GM12878 (cell line): Measurements from ENCODE around the gene ZNF71. TPM values are rescaled to one million over a fixed set of nuclear protein-coding genes. Genes with fewer than 3 reads are reported as not detected.

Experiments
- EED ChIP-seq: sonication (generic); IDR thresholded peaks from 2 replicates; pipeline ENCODE4 v1.6.1; 2016; ENCODE audit warnings: antibody characterized with exemption, low read depth
- EP300 ChIP-seq, 2 experiments: fragments of 150-350 bp in 1 of 2; IDR thresholded peaks; 2 replicates each; pipeline ENCODE4 v1.6.1; 2011 to 2012; ENCODE audit warnings: low read depth in 2 of 2, low read length in 2 of 2, borderline replicate concordance in 1 of 2, improper control_type of control experiment in 1 of 2, inconsistent platforms in 1 of 2; ENCODE audit not compliant: control insufficient read depth in 1 of 2
- IRF3 ChIP-seq: fragments of 450-650 bp; IDR thresholded peaks from 2 replicates; pipeline ENCODE4 v1.6.1; 2014; ENCODE audit warnings: mild to moderate bottlenecking
- KDM1A ChIP-seq: fragments of 200-600 bp; sonication (generic); IDR thresholded peaks from 2 replicates; pipeline ENCODE4 v1.6.1; 2016; ENCODE audit warnings: borderline replicate concordance
- LARP7 ChIP-seq: fragments of 450-650 bp; IDR thresholded peaks from 2 replicates; pipeline ENCODE4 v1.6.1; 2017; ENCODE audit warnings: mild to moderate bottlenecking
- POLR2A ChIP-seq: IDR thresholded peaks from 2 replicates; pipeline ENCODE4 v1.6.1; 2011; ENCODE audit warnings: low read depth, mild to moderate bottlenecking, low read length
- RBBP5 ChIP-seq: fragments of 200-600 bp; sonication (generic); conservative IDR thresholded peaks from 2 replicates; pipeline ENCODE4 v1.6.1; 2016
- RELB ChIP-seq: fragments of 450-650 bp; IDR thresholded peaks from 2 replicates; pipeline ENCODE4 v1.6.1; 2017; ENCODE audit warnings: low read depth, mild to moderate bottlenecking, moderate library complexity
- REST ChIP-seq: IDR thresholded peaks from 2 replicates; pipeline ENCODE4 v1.6.1; 2012; ENCODE audit warnings: mild to moderate bottlenecking, low read depth, low read length
- TARDBP ChIP-seq: IDR thresholded peaks from 2 replicates; pipeline ENCODE4 v1.6.1; 2016; ENCODE audit warnings: borderline replicate concordance
- polyA plus RNA-seq, 11 experiments: library from polyadenylated mRNA; depleted of rRNA in 4 of 11; unstranded in 6 of 11; stranded (reverse) in 5 of 11; fragments of >200 nt; fragmentation: Nextera tagmentation in 4 of 11; fragmentation: Illumina TruSeq in 1 of 11; extraction: Ambion mirVana in 4 of 11; extraction: Trizol in 1 of 11; gene quantifications; 1 replicate in 1 of 11; 2 replicates in 10 of 11; pipeline versions ENCODE4 v1.2.1 to v1.2.3, GENCODE V29; 2011 to 2016; ENCODE audit warnings: inconsistent platforms in 2 of 11, missing spikeins in 2 of 11, low read depth in 1 of 11
- total RNA-seq, 4 experiments: library from RNA; depleted of rRNA in 3 of 4; stranded (reverse); fragments of >200 nt in 3 of 4; fragmentation: Illumina TruSeq in 1 of 4; extraction: Trizol in 1 of 4; gene quantifications; 2 replicates each; pipeline versions ENCODE4 v1.2.1 to v1.2.3, GENCODE V29; 2013 to 2021

Gene ZNF71
- total and polyA plus RNA-seq, 10 of the 15 experiments (the other 5 are each of a cell fraction or from before 2014, with no cell fraction given) = 0.48 to 5.7 (median 3.5) TPM

DNA sequence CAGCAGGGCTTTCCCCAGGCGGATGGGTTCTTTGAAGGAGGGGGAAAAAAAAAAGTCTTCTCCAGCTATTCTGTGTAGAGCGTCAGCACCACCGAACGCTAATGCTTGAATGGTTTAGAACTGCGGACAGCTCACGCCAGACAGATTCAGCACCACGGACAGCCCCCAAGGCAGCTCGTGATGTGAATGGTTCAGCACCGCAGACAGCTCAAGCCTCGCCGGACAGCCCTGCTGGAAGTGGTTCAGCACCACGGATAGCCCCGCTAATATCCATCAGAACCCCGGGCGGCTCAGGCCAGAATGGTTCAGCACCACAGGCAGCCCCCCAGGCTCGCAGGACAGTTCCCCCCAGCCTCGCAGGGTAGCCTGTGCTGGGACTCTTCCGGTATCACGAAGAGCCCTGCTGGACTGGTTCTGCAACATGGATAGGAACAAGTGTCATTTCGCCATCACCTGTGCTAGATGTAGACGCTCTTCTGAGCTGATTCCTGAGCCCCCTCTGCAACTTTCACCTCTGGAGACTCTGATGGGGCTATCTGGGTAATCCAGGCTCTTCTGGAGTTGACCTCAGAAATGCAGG, 43.0 kb downstream of the ZNF71 start (continued):
- TF ChIP-seq RELB = no peak
- TF ChIP-seq LARP7 = no peak
- TF ChIP-seq TARDBP = no peak
- no peak for TF ChIP-seq POLR2A
- no peak for TF ChIP-seq EP300 (IDR thresholded peaks at IDR 0.05; ENCODE audit: borderline replicate concordance in 1 of 2, control insufficient read depth in 1 of 2, low read depth in 2 of 2, low read length in 2 of 2)
- TF ChIP-seq IRF3 = no peak
- TF ChIP-seq EED = no peak
- no peak for TF ChIP-seq RBBP5
- peak; percentile 96 for TF ChIP-seq REST
- no peak for TF ChIP-seq KDM1A
- TF ChIP-seq, all 136 proteins: peak for 7
